Measurements from ENCODE around the gene ATRAID. TPM values are rescaled to one million over a fixed set of nuclear protein-coding genes. Genes with fewer than 3 reads are reported as not detected.

The ATRAID gene
- total and polyA plus RNA-seq, 2 of the 8 experiments (the other 6 are each of a cell fraction or from before 2014, with no cell fraction given), result 109 to 280 TPM

GRCh38 chr2:27218614-27219013, 6.8 kb downstream of the ATRAID start:
- H3K14ac ChIP-seq (ENCODE audit: insufficient read length), result no peak overlapping the region
- H2AK5ac ChIP-seq (ENCODE audit: low read depth, low read length), result no peak overlapping the region
- H3K79me2 ChIP-seq (ENCODE audit: control insufficient read depth in 1 of 2, insufficient read depth in 2 of 2, low read length in 2 of 2), result peaks cover 7 to 22% of the 10 kb centered on the region in 2 experiments
- no peak overlapping the region for H3K56ac ChIP-seq (replicated peaks; ENCODE audit: insufficient read length, low read depth, low read length)
- ChIA-PET POLR2A (ENCODE audit: partially characterized antibody) (interaction anchor here (0.7 to 29.6 kb wide), 10 partner anchors 8 to 143 kb away, joined by 3 to 835 read pairs (median 6); partner anchors contain the start of genes ATRAID, SLC5A6 and TRIM54), CTCF (ENCODE audit: partially characterized antibody) (interaction anchor here (1.2 to 1.8 kb wide), 5 partner anchors 18 to 137 kb away, joined by 3 to 4 read pairs (median 4); no protein-coding TSS in a partner anchor)
- no peaks in the 10 kb centered on the region for H3K9me3 ChIP-seq (ENCODE audit: insufficient read depth in 2 of 2, low read depth in 1 of 2, low read length in 1 of 2)
- no peak overlapping the region for H2BK20ac ChIP-seq (ENCODE audit: low read length)
- no peak overlapping the region for H4K5ac ChIP-seq (ENCODE audit: insufficient read length, low read depth, low read length)
- H2BK15ac ChIP-seq (ENCODE audit: low read length), result no peak overlapping the region
- WGBS, 2 experiments (ENCODE audit: extremely low coverage in 1 of 2, insufficient coverage in 1 of 2, insufficient read length in 1 of 2, insufficient replicate concordance in 2 of 2, low coverage in 1 of 2, low lambda C conversion rate in 2 of 2, missing lambda C conversion rate in 1 of 2), result 94% methylated on average over 4 of the region's 4 CpGs; no CpG with 5 or more reads in 1 of the 2 experiments
- peaks cover 3% of the 10 kb centered on the region; the same call in 1 of the 2 replicates for H3K79me1 ChIP-seq (ENCODE audit: low read depth, low read length)
- peak overlapping the region; percentile 86 to 96; a peak in 3 of 4 replicates for H3K4me2 ChIP-seq (ENCODE audit: insufficient read depth in 1 of 2, low read depth in 2 of 2, low read length in 2 of 2)
- DNase-seq (ENCODE audit: low read depth in 1 of 2, low spot score in 2 of 2) (no peak), FAIRE-seq (no peak)
- no peak overlapping the region for H2BK120ac ChIP-seq (replicated peaks; ENCODE audit: low read depth, low read length)
- TF ChIP-seq RXRA (IDR thresholded peaks at IDR 0.05; ENCODE audit: insufficient read depth, low read depth, low read length) (no peak), KDM4A (IDR thresholded peaks at IDR 0.05; ENCODE audit: low read depth, low read length, severe bottlenecking) (no peak), CHD2 (IDR thresholded peaks at IDR 0.05; ENCODE audit: low read length) (no peak), SP1 (IDR thresholded peaks at IDR 0.05; ENCODE audit: low read depth, low read length) (no peak), POLR2A (IDR thresholded peaks at IDR 0.05; ENCODE audit: control extremely low read depth in 1 of 2, low read depth in 2 of 2, low read length in 2 of 2) (no peak)
- no peak overlapping the region for H3K18ac ChIP-seq (ENCODE audit: extremely low read depth, low read length)
- H2BK12ac ChIP-seq (ENCODE audit: low read depth, low read length), result no peak overlapping the region
- H3K23me2 ChIP-seq (ENCODE audit: low read depth, low read length), result peaks cover 4% of the 10 kb centered on the region
- no peak overlapping the region for H4K8ac ChIP-seq (ENCODE audit: extremely low read depth, insufficient read depth, low read length)
- no peak overlapping the region for H4K91ac ChIP-seq (replicated peaks; ENCODE audit: insufficient read length, low read length)
- H3K27me3 ChIP-seq (replicated peaks in 1 of 4; ENCODE audit: control insufficient read depth in 3 of 4, extremely low read depth in 1 of 4, insufficient read depth in 3 of 4, low read length in 3 of 4), result no peaks in the 10 kb centered on the region
- H3K4ac ChIP-seq (replicated peaks; ENCODE audit: insufficient read length, low read depth, low read length), result no peak overlapping the region
- peaks cover 30 to 65% (median 47%) of the 10 kb centered on the region in 4 experiments for H3K36me3 ChIP-seq (ENCODE audit: control insufficient read depth in 2 of 4, insufficient read depth in 4 of 4, low read length in 3 of 4)
- peaks cover 2 to 4% of the 10 kb centered on the region in 2 experiments for H4K20me1 ChIP-seq (replicated peaks in 1 of 2; ENCODE audit: control insufficient read depth in 1 of 2, insufficient read depth in 2 of 2, low read length in 2 of 2)
- H3K4me1 ChIP-seq (replicated peaks in 1 of 4; ENCODE audit: control insufficient read depth in 3 of 4, insufficient read depth in 4 of 4, low read length in 3 of 4), result peaks cover 0 to 9% (median 5%) of the 10 kb centered on the region in 4 experiments; a peak in 6 of 7 replicates
- H3K27ac ChIP-seq (ENCODE audit: low read depth, low read length), result no peak overlapping the region; the same call in 1 of the 2 replicates
- H3K23ac ChIP-seq (ENCODE audit: insufficient read length), result no peak overlapping the region
- H3K4me3 ChIP-seq (ENCODE audit: extremely low read depth in 1 of 4, insufficient read depth in 2 of 4, low read depth in 3 of 4, low read length in 4 of 4), result peak overlapping the region in 2 of 4 experiments; percentile 78 to 88; a peak in 4 of 8 replicates
- H2BK5ac ChIP-seq (ENCODE audit: low read depth, low read length), result no peak overlapping the region
- H2AFZ ChIP-seq (ENCODE audit: low read length), result no peak overlapping the region
- peak overlapping the region in 2 of 4 experiments; percentile 53 to 97; a peak in 4 of 7 replicates for H3K9ac ChIP-seq (replicated peaks in 1 of 4; ENCODE audit: extremely low read depth in 1 of 4, low read depth in 3 of 4, low read length in 3 of 4)

Measured in H1 (cell line).